ENCODE results near the gene PLEKHM2. TPM values are rescaled to one million over a fixed set of nuclear protein-coding genes. Genes with fewer than 3 reads are reported as not detected.

PLEKHM2 gene
- total RNA-seq, 1 experiment from 2014 or later = 53.9 TPM

DNA sequence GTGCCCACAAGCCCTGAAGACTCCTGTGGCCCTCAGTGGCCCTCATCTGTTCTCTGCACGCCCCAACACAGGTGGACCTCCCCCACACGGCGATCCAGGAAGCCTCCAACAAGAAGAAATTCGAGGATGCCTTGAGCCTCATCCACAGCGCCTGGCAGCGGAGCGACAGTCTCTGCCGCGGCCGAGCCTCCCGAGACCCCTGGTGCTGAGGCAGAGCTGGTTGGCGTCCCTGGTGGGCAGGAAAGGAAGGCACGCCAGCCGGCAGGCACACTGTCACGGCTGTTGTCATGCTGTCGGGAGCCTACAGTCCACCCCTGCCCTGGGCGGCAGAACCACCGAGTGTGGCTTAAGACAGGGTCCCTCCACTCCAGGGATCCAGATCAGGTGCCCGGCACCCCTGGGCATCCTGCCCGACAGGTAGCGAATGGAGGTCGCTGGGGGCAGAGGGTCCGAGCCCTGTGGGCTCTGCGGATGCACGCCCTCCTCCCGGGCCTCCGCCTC lies 49.7 kb downstream of the PLEKHM2 start:
- intact Hi-C loops (cut with micrococcal nuclease; ENCODE audit: unreplicated experiment) = no loop called here

DNA sequence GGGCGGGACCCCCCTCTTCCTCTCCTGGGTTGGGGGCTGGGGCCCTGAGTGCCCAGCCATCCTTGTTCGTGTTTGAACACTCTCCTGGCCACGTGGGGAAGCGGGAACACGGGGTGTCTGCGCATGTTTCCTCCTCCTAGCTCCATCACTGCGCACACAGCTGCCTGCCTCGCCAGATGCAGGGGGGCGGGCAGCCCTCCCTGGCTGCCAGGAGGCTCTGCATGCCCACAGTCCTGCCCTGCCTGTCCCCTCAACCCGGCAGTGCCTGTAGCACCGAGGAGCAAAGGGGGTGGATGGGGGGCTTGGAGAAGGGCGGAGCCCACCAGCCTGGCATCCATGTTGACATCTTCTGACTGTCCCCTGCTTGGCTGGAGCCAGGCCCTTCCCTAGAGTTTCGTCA lies 50.2 kb downstream of the PLEKHM2 start:
- TF ChIP-seq EZH2 (IDR thresholded peaks at IDR 0.05; ENCODE audit: borderline replicate concordance, low read depth, low read length, poor library complexity, severe bottlenecking) = no peak
- DNase-seq (ENCODE audit: low spot score) = no peak
- no peak overlapping the region for H3K4me3 ChIP-seq (ENCODE audit: low read depth, low read length, poor library complexity, severe bottlenecking)
- ChIA-PET CTCF (no interaction called here), POLR2A (ENCODE audit: low non-redundant PET) (no interaction called here)
- no peaks in the 10 kb centered on the region for H3K4me1 ChIP-seq (ENCODE audit: insufficient read depth, low read length, poor library complexity, severe bottlenecking)
- H3K9me3 ChIP-seq (ENCODE audit: low read depth, low read length, poor library complexity, severe bottlenecking) = no peaks in the 10 kb centered on the region
- intact Hi-C loops (cut with micrococcal nuclease; ENCODE audit: unreplicated experiment) = no loop called here
- no peak overlapping the region for H3K27ac ChIP-seq (ENCODE audit: low read depth, low read length, poor library complexity, severe bottlenecking)
- H3K36me3 ChIP-seq (ENCODE audit: insufficient read depth, low read length, poor library complexity, severe bottlenecking) = peaks cover 3% of the 10 kb centered on the region
- no peaks in the 10 kb centered on the region for H3K27me3 ChIP-seq (replicated peaks; ENCODE audit: insufficient read depth, low read depth, low read length, poor library complexity)
- no TSS peak for BruUV-seq (replicated peaks)

More for the DNA sequence above, 49.7 kb downstream of the PLEKHM2 start:
- Histone ChIP-seq H3K4me3 (ENCODE audit: low read depth, low read length, poor library complexity, severe bottlenecking) (no peak overlapping the region), H3K27ac (ENCODE audit: low read depth, low read length, poor library complexity, severe bottlenecking) (no peak overlapping the region), H3K4me1 (ENCODE audit: insufficient read depth, low read length, poor library complexity, severe bottlenecking) (no peaks in the 10 kb centered on the region), H3K36me3 (ENCODE audit: insufficient read depth, low read length, poor library complexity, severe bottlenecking) (peaks cover 3% of the 10 kb centered on the region), H3K27me3 (replicated peaks; ENCODE audit: insufficient read depth, low read depth, low read length, poor library complexity) (no peaks in the 10 kb centered on the region), H3K9me3 (ENCODE audit: low read depth, low read length, poor library complexity, severe bottlenecking) (no peaks in the 10 kb centered on the region)
- ChIA-PET POLR2A (ENCODE audit: low non-redundant PET) (no interaction called here), CTCF (no interaction called here)
- DNase-seq (ENCODE audit: low spot score) = no peak
- BruUV-seq (replicated peaks) = no TSS peak
- TF ChIP-seq, protein P1, sequence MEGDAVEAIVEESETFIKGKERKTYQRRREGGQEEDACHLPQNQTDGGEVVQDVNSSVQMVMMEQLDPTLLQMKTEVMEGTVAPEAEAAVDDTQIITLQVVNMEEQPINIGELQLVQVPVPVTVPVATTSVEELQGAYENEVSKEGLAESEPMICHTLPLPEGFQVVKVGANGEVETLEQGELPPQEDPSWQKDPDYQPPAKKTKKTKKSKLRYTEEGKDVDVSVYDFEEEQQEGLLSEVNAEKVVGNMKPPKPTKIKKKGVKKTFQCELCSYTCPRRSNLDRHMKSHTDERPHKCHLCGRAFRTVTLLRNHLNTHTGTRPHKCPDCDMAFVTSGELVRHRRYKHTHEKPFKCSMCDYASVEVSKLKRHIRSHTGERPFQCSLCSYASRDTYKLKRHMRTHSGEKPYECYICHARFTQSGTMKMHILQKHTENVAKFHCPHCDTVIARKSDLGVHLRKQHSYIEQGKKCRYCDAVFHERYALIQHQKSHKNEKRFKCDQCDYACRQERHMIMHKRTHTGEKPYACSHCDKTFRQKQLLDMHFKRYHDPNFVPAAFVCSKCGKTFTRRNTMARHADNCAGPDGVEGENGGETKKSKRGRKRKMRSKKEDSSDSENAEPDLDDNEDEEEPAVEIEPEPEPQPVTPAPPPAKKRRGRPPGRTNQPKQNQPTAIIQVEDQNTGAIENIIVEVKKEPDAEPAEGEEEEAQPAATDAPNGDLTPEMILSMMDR (conservative IDR thresholded peaks at IDR 0.05; ENCODE audit: low read depth, low read length) = no peak
- no peak for TF ChIP-seq EZH2 (IDR thresholded peaks at IDR 0.05; ENCODE audit: borderline replicate concordance, low read depth, low read length, poor library complexity, severe bottlenecking)

DNA sequence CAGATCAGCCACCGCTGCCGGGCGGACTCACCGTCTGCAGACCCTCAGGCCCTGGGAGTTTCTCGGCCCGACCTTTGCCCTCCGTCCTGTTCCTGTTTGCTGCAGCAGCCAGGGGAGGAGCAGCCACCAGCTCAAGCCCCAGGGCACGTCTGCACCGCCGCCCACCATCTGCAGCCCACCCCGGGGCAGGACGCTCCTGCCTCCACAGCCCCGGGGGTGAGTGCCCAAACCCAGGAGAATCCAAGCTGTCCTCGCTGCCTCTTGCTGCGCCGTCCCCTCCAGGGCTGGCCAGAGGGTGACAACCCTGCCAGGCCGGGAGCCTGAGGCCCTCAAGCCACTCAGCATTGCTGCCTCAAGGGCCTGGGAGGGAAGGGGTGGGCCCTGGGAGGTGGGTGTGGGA lies 50.8 kb downstream of the PLEKHM2 start:
- H3K4me3 ChIP-seq (ENCODE audit: low read depth, low read length, poor library complexity, severe bottlenecking) = no peak overlapping the region
- H3K36me3 ChIP-seq (ENCODE audit: insufficient read depth, low read length, poor library complexity, severe bottlenecking) = no peaks in the 10 kb centered on the region
- intact Hi-C loops (cut with micrococcal nuclease; ENCODE audit: unreplicated experiment) = no loop called here
- no peaks in the 10 kb centered on the region for H3K9me3 ChIP-seq (ENCODE audit: low read depth, low read length, poor library complexity, severe bottlenecking)
- H3K27me3 ChIP-seq (replicated peaks; ENCODE audit: insufficient read depth, low read depth, low read length, poor library complexity) = no peaks in the 10 kb centered on the region
- H3K4me1 ChIP-seq (ENCODE audit: insufficient read depth, low read length, poor library complexity, severe bottlenecking) = no peaks in the 10 kb centered on the region
- ChIA-PET CTCF (no interaction called here), POLR2A (ENCODE audit: low non-redundant PET) (no interaction called here)
- H3K27ac ChIP-seq (ENCODE audit: low read depth, low read length, poor library complexity, severe bottlenecking) = no peak overlapping the region
- no peak for DNase-seq (ENCODE audit: low spot score)
- TF ChIP-seq, protein P1 (conservative IDR thresholded peaks at IDR 0.05; ENCODE audit: low read depth, low read length) = no peak
- no peak for TF ChIP-seq EZH2 (IDR thresholded peaks at IDR 0.05; ENCODE audit: borderline replicate concordance, low read depth, low read length, poor library complexity, severe bottlenecking)
- BruUV-seq (replicated peaks) = no TSS peak

DNA sequence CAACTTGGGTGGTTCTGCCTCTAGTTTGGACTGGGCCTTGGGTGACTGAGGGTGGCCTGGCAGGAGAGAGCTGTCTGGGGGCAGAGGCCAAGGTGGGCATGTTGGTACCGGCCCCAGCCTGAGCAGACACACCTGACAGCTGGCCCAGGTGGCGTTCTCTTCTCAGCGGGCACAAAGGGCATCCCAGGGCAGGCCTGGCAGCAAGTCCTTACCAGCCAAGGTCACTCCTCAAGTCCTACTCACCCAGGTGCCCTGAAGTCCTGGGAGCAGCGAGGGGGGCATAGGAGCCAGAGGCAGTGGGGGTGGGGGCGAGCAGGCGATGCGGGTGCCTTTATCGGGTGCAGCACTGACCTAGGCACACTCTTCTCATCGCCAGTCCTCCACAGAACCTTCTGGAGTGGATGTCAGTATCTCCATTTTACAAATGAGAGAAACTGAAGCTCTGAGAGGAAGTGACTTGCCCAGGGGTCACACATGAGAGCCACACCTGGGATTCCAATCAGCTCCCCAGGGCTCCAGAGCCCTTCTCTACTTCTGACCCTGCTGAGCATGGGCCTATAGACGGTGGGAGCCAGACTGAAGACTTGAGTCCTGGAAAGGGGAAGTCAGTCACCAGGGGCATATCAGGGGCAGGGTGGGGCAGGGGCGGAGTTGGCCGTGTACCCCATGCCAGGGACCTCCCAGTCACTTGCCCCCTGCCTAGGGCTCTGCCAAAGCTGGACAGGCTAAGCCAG lies 51.4 kb downstream of the PLEKHM2 start:
- intact Hi-C loops (cut with micrococcal nuclease; ENCODE audit: unreplicated experiment) = no loop called here
- Histone ChIP-seq H3K27me3 (replicated peaks; ENCODE audit: insufficient read depth, low read depth, low read length, poor library complexity) (no peaks in the 10 kb centered on the region), H3K27ac (ENCODE audit: low read depth, low read length, poor library complexity, severe bottlenecking) (no peak overlapping the region), H3K36me3 (ENCODE audit: insufficient read depth, low read length, poor library complexity, severe bottlenecking) (no peaks in the 10 kb centered on the region), H3K4me1 (ENCODE audit: insufficient read depth, low read length, poor library complexity, severe bottlenecking) (no peaks in the 10 kb centered on the region), H3K9me3 (ENCODE audit: low read depth, low read length, poor library complexity, severe bottlenecking) (no peaks in the 10 kb centered on the region), H3K4me3 (ENCODE audit: low read depth, low read length, poor library complexity, severe bottlenecking) (no peak overlapping the region)
- no peak for DNase-seq (ENCODE audit: low spot score)
- ChIA-PET CTCF (no interaction called here), POLR2A (ENCODE audit: low non-redundant PET) (no interaction called here)
- no peak for TF ChIP-seq EZH2 (IDR thresholded peaks at IDR 0.05; ENCODE audit: borderline replicate concordance, low read depth, low read length, poor library complexity, severe bottlenecking)
- TF ChIP-seq, protein P1 (conservative IDR thresholded peaks at IDR 0.05; ENCODE audit: low read depth, low read length) = no peak
- no TSS peak for BruUV-seq (replicated peaks)

Data from A673 (cell line).